HG02642 (cell line): ENCODE results near the gene LRRC58.
"Not testable (repeated sequence)": the region's sequence is repeated elsewhere in the genome, so short reads cannot be mapped to it uniquely, and the experiment has no call there.

Source experiments
- ATAC-seq: cut with Tn5 transposase; IDR thresholded peaks from one replicate; pipeline ENCODE4 v1.9.1; 2021; ENCODE audit warnings: mild to moderate bottlenecking; ENCODE audit not compliant: unreplicated experiment, poor library complexity

Gene LRRC58

GRCh38 chr3:120341658-120342346 is 7.4 kb downstream of the LRRC58 start:
- ATAC-seq, result no peak

- no peak for ATAC-seq
Observed at GRCh38 chr3:120339362-120339761, 9.8 kb downstream of the LRRC58 start.

- ATAC-seq, result no peak
Observed at GRCh38 chr3:120338517-120338916, 10.6 kb downstream of the LRRC58 start.

DNA sequence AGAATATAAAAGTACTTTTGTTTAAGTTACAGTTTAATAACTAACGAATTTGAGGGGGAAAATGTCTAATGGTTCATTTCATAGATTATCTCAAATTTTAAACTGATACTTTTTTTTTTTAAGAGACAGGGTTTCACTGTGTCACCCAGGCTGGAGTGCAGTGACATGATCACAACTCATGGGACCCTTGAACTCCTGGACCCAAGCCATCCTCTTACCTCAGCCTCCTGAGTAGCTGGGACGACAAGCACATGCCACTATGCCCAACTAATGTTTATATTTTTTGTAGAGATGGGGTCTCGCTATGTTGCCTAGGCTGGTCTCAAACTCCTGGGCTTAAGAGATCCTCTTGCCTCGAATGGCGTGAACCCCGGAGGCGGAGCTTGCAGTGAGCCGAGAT is 16.5 kb downstream of the LRRC58 start:
- no peak for ATAC-seq

GRCh38 chr3:120331076-120331475 is 18.1 kb downstream of the LRRC58 start:
- no peak for ATAC-seq

GRCh38 chr3:120326784-120327183 is 22.4 kb downstream of the LRRC58 start:
- no peak for ATAC-seq

- no peak for ATAC-seq
Observed at GRCh38 chr3:120324190-120324589, 25.0 kb downstream of the LRRC58 start.

- not testable (repeated sequence) for ATAC-seq
Observed at GRCh38 chr3:120323761-120324160, 25.4 kb downstream of the LRRC58 start.

DNA sequence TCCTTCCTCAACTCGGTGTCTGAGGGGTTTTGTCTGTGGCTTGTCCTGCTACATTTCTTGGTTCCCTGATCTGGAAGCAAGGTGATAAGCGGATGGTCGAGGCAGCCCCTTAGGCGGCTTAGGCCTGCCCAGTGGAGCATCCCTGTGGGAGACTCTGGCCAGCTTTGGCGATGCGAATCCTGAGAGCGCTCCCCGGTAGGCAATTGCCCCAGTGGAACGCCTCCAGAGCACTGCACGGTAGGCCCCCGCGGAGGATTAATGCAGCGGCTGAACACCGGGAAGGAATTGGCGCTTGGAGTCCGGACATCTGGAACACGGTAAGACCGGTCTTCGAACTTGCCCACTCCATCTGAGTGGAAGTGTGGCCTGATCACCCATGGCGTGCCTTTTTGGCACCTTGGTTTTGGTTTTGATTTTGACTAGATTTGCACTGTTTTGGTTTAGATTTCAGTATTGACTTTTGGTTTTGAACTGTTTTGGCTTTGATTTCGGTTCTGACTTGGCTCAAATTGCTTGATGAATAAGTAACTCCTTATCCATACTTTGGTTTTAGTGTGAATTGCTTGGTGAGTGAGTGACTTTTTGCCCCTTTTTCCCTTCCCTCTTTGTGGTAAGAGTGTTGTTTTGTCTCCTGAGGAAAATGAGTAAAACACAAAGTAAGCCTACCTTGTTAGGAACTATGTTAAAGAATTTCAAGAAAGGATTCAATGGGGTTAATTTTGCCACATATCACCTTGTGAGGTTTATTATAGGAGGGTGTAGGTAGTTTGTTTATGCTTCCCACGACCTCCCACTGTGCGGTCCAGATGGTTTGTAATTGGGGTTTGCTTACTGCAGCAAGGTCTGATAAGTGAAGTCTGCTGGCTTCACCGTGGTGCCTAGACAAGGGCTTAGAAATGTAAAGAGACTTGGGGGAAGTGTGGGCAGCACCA is 37.0 kb downstream of the LRRC58 start:
- no peak for ATAC-seq

DNA sequence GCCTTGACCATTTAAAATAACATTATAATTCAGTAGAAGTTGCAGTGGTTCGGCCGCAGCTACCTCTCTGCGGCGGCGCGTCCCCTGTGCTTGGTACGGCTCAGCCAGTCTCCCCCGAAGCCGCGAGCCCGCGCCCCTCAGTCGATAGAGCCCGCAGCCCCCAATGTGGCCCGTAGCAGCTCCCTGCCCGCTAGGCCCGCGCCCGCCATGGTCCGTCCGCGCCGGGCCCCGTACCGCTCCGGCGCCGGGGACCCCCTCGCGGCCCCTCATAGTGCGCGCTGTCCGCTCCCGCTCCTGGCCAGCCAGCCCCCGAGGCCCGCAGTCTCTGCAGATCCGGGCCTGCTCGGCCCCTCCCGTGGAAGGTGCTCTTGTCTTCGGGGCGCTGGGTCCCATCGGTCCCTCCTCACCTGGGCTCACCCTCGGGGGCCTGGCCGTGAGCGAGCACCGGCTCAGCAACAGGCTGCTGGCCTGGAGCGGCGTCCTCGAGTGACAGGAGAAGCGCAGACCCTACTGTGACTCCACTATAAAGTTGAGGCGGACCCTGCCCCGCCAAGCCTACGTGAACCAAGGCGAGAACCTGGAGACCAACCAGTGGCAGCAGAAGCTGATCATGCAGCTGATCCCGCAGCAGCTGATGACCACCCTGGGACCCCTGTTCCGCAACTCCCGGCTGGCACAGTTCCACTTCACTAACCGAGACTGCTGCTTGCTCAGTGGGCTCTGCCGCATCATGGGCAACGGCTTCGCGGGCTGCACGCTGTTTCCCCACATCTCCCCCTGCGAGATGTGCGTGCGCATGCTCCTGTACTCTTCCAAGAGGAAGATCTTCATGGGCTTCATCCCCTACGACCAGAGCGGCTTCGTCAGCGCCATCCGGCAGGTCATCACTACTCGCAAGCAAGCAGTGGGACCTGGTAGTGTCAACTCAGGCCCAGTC is 42.4 kb downstream of the LRRC58 start:
- ATAC-seq, result no peak

DNA sequence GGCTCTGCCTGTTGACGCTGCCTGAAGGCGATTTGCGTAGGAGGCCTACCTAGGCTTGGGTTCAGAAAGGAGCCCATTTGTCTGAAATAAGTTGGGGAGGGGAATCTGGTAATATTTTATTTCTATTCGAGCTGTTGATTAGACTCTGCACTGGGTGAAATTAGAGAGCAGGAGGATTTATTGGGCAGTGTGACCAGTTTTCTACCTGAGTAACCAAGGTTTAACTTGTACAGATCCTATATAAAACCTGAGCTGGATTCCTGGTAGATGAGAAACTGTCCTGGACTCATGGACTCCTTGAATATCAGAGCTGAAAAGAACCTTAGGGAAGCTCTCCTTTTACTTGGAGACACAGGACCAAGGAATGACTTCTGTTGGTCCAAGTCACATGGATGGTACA is 44.5 kb downstream of the LRRC58 start:
- no peak for ATAC-seq

DNA sequence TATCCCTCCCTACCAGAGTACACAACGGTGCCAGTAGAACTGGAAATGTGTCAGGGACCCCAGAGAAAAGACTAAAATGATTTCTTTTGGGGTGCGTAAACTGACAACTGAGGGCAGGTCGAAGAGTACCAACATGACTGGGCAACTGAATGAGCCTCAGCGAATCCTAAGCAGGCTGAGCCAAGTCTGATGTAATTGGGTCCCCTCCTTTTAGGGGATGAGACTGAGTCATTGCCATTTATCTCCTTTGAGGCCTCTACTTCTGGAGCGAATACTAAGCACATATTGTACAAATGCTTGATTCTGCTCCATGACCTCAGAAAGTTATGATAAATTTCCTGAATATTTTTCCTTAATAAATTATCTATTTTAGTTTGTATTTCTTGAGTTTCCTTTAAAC is 46.8 kb downstream of the LRRC58 start:
- no peak for ATAC-seq

GRCh38 chr3:120300971-120301370 is 48.2 kb downstream of the LRRC58 start:
- ATAC-seq, result no peak

DNA sequence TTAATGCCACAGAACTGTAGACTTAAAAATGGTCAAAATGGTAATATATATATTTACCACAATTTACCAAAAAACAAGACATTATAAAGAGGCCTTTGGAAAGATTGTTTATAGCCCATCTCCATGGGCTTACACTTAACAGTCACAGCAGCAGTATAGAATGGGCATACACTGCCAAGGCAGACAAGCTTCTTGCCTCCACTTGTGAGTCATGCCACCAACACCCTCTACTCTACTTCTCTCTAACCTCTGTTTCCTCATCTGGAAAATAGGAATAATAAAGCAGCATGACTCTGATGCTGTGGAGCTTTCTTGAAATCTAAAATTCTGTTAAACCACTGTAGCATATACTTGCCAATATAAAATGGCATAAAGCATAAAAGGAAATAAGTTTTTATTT is 49.8 kb downstream of the LRRC58 start:
- no peak for ATAC-seq

DNA sequence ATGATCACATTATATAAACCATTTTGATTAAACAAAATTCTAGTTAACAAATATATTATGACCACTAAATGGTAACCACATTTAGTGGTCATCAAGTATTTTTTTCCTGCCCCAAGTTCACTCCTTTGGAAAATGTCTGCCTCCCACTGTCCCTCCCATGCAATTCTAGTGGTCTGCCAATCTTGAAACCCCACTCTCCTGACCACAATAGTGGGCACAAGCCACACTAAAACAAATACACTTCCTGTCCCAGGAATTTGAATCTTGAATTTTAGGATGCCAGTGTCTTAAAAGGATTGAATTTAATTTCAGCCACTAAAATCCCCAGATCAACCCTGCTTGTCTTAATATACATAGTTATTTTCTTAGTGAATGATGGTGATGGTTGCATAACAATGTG is 50.2 kb downstream of the LRRC58 start:
- no peak for ATAC-seq

- not testable (repeated sequence) for ATAC-seq
Observed at GRCh38 chr3:120291552-120291951, 57.6 kb downstream of the LRRC58 start.

DNA sequence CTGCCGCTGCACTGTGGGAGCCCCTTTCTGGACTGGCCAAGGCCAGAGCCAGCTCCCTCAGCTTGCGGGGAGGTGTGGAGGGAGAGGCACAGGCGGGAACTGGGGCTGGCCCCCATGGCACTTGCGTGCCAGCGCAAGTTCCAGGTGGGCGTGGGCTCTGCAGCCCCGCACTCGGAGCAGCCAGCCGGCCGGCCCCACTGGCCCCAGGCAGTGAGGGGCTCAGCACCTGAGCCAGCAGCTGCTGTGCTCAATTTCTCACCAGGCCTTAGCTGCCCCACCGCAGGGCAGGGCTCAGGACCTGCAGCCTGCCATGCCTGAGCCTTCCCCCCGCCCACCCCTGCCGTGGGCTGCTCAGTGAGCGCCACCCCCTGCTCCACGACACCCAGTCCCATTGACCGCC is 59.5 kb downstream of the LRRC58 start:
- ATAC-seq, result no peak

DNA sequence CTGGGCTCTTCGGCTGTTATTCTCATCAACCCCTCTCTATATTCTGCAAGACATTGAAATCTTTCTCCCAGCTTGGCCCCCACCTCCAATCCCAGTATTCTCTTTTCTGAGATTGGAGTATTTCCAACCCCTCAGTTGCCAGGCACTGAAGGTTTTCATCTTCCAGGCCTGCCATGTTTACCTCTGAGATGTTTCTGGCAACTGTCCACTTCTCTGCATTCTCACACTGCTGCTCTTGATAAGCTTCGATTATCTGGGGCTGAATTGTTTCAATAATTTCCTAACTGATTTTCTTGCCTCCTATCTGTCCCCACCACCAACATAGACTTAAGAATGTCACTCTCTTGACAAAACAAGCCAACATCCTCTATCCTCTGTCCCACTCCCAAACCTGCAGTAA is 62.7 kb downstream of the LRRC58 start:
- no peak for ATAC-seq

DNA sequence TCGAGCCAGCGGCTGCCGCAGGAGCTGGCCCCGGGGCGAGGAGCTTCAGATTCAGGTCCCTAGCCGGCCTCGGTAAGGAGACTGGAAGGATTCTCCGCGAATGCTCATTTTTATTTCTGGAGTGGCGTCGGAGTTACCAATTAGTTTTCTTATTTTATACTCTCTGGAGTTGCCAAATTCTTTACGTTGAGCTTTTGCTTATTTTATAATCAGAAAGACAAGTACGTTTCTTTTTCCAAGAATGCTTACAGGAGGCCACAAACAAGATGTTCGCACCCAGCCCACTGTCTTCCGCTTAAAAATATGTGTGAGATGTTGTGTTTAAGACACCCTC is 63.7 kb downstream of the LRRC58 start:
- no peak for ATAC-seq

DNA sequence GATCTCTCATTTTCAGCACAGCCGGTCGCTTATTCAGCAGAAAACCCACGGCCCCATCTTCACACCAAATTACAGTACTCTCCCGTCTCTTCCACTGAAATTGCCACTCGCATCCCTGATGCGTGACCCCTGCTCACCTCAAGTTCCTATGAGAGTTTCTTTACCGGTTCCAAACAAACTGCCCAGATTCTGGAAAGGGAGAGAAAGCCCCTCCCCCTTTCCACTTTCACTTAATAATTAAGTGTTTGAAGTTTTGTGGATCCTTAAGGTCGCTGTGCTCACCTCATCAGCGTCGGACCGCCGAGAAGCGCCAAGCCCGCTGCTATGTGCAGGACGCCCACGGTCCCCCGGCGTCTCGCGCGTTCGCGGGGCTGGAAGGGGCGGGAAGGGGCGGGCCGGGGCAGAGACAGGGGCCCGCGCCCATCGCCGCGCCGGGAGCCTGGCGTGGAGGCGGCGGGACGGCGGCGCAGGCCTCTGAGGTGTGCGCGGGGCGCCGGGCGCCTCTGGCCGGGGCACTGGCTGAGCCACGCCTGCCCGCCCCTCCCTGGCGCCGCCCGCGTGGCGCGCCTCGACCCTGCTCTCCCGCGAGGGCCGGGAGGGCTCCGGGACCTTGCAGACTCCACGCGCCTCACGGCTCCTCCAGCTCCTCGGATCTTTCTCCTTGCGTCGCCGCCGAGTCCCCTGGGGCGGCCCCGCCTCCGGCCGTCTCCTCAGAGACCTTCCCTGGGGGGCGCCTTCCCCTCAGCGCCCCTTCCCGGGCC is 64.2 kb downstream of the LRRC58 start, which contains the start of gene GPR156:
GPR156 (minus strand) TSS at position 476 of the 761 bp plus-strand sequence. CDS start 41,124 bp downstream, outside the sequence.
- ATAC-seq, result no peak
